Measurements from ENCODE around the gene TCF25. TPM values are rescaled to one million over a fixed set of nuclear protein-coding genes. Genes with fewer than 3 reads are reported as not detected.

TCF25 gene
- polyA plus RNA-seq, 1 experiment, result 156 TPM

DNA sequence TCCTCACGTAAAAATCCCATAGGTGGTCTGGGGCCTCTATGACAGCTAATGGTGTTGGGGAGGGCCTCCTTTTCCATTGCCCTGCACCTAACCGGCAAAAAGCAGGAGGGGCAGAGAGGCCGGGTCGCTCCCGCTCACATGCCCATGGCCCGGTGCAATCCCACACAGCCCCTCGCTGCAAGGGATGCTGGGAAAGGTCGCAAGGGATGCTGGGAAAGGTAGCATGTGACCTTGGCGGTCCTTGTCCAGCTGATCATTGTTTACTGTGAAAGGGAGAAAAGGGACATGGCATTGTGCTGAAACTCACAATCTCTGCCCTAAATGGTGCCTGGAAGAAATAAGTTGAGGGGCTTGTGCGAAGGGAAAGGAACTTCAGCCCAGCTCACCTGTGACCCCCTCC, 85.2 kb downstream of the TCF25 start:
- ChIA-PET CTCF (no interaction called here), POLR2A (no interaction called here)
- Histone ChIP-seq H3K27ac (ENCODE audit: low read depth, low read length) (no peak overlapping the region), H3K9me3 (ENCODE audit: control insufficient read depth, insufficient read depth, low read length) (no peaks in the 10 kb centered on the region; the same call in 1 of the 2 replicates), H3K4me3 (ENCODE audit: low read depth, low read length) (no peak overlapping the region), H3K27me3 (ENCODE audit: control insufficient read depth, insufficient read depth, low read length) (no peaks in the 10 kb centered on the region)
- TF ChIP-seq, protein P1, sequence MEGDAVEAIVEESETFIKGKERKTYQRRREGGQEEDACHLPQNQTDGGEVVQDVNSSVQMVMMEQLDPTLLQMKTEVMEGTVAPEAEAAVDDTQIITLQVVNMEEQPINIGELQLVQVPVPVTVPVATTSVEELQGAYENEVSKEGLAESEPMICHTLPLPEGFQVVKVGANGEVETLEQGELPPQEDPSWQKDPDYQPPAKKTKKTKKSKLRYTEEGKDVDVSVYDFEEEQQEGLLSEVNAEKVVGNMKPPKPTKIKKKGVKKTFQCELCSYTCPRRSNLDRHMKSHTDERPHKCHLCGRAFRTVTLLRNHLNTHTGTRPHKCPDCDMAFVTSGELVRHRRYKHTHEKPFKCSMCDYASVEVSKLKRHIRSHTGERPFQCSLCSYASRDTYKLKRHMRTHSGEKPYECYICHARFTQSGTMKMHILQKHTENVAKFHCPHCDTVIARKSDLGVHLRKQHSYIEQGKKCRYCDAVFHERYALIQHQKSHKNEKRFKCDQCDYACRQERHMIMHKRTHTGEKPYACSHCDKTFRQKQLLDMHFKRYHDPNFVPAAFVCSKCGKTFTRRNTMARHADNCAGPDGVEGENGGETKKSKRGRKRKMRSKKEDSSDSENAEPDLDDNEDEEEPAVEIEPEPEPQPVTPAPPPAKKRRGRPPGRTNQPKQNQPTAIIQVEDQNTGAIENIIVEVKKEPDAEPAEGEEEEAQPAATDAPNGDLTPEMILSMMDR (IDR thresholded peaks at IDR 0.05; ENCODE audit: low read depth, low read length), result no peak
- no peak for DNase-seq (ENCODE audit: low read depth, low spot score)

DNA sequence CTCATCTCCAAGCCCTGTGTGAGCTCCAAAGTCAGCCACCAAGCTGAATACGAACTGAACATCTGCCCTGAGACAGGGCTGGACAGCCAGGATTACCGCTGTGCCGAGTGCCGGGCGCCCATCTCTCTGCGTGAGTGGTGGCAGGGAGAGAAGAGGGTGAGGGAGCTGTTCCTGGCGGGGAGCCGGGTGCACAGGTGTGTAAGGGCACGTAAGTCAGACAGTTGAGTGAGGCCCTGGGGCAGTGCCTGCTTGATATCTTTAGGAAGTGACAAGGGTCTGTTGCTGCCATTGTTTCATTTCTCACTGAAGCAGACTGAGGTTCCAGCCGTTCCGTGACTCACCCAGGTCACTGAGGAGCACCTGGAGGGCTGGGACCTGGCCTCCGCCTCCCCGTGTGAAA, 87.6 kb downstream of the TCF25 start:
- TF ChIP-seq, protein P1 (IDR thresholded peaks at IDR 0.05; ENCODE audit: low read depth, low read length), result no peak
- no peaks in the 10 kb centered on the region; the same call in 1 of the 2 replicates for H3K9me3 ChIP-seq (ENCODE audit: control insufficient read depth, insufficient read depth, low read length)
- H3K27me3 ChIP-seq (ENCODE audit: control insufficient read depth, insufficient read depth, low read length), result no peaks in the 10 kb centered on the region
- DNase-seq (ENCODE audit: low read depth, low spot score), result no peak
- ChIA-PET POLR2A (no interaction called here), CTCF (no interaction called here)
- H3K27ac ChIP-seq (ENCODE audit: low read depth, low read length), result no peak overlapping the region
- H3K4me3 ChIP-seq (ENCODE audit: low read depth, low read length), result no peak overlapping the region

Other genes with a start within 250 kb of the TCF25 start
- gene CHMP1A, start 215.9 kb upstream of the TCF25 start, polyA plus RNA-seq (2011; rRNA removed), result 53.5 and 66.8 TPM in 2 replicates
- gene SPATA33, start 215.8 kb upstream of the TCF25 start, polyA plus RNA-seq (2011; rRNA removed), result 2.3 and 2.4 TPM in 2 replicates
- 31.6 and 35.0 TPM in 2 replicates for gene CDK10, start 186.9 kb upstream of the TCF25 start, polyA plus RNA-seq (2011; rRNA removed)
- gene SPATA2L, start 171.9 kb upstream of the TCF25 start, polyA plus RNA-seq (2011; rRNA removed), result 2.6 and 4.0 TPM in 2 replicates
- 8.6 and 12.0 TPM in 2 replicates for gene VPS9D1, start 152.7 kb upstream of the TCF25 start, polyA plus RNA-seq (2011; rRNA removed)
- 5.0 and 7.7 TPM in 2 replicates for gene ZNF276, start 152.1 kb upstream of the TCF25 start, polyA plus RNA-seq (2011; rRNA removed)
- 6.9 and 7.3 TPM in 2 replicates for gene FANCA, start 56.9 kb upstream of the TCF25 start, polyA plus RNA-seq (2011; rRNA removed)
- 1.5 and 2.5 TPM in 2 replicates for gene SPIRE2, start 45.1 kb upstream of the TCF25 start, polyA plus RNA-seq (2011; rRNA removed)
- gene MC1R, start 45.3 kb downstream of the TCF25 start, polyA plus RNA-seq (2011; rRNA removed), result 3.9 and 4.8 TPM in 2 replicates
- gene TUBB3, start 49.8 kb downstream of the TCF25 start, polyA plus RNA-seq (2011; rRNA removed), result 129 and 173 TPM in 2 replicates
- gene DEF8, start 75.2 kb downstream of the TCF25 start, polyA plus RNA-seq (2011; rRNA removed), result 77.1 and 96.4 TPM in 2 replicates
- 9.2 and 12.5 TPM in 2 replicates for gene DBNDD1, start 145.9 kb downstream of the TCF25 start, polyA plus RNA-seq (2011; rRNA removed)
- not detected in 2 replicates for gene PRDM7, start 203.7 kb downstream of the TCF25 start, polyA plus RNA-seq (2011; rRNA removed)